ENCODE data around the gene MT1A. TPM values are rescaled to one million over a fixed set of nuclear protein-coding genes. Genes with fewer than 3 reads are reported as not detected.
A peak's percentile ranks its signal among the peaks of the same experiment; 100 is the strongest.

The MT1A gene
- polyA plus RNA-seq, 1 experiment, result not detected

- H3K27me3 ChIP-seq (ENCODE audit: control insufficient read depth, insufficient read depth, low read length), result no peaks in the 10 kb centered on the region
- peak overlapping the region; percentile 38 for H3K4me3 ChIP-seq (ENCODE audit: low read depth, low read length)
- ChIA-PET CTCF (interaction anchor here (1.1 to 7.8 kb wide), 2 partner anchors 23 to 95 kb away, joined by 3 to 100 read pairs; no protein-coding TSS in a partner anchor), POLR2A (interaction anchor here (1.0 kb wide), 1 partner anchor 18 kb away, joined by 9 read pairs; the partner anchor contains the start of gene MT1E)
- no peak for DNase-seq (ENCODE audit: low read depth)
- no peak for TF ChIP-seq CTCF (IDR thresholded peaks at IDR 0.05; ENCODE audit: insufficient read depth, low read depth, low read length)
- H3K36me3 ChIP-seq (ENCODE audit: control insufficient read depth, insufficient read depth, low read length), result no peaks in the 10 kb centered on the region
Observed at GRCh38 chr16:56607675-56608042, 30.8 kb upstream of the MT1A start.

DNA sequence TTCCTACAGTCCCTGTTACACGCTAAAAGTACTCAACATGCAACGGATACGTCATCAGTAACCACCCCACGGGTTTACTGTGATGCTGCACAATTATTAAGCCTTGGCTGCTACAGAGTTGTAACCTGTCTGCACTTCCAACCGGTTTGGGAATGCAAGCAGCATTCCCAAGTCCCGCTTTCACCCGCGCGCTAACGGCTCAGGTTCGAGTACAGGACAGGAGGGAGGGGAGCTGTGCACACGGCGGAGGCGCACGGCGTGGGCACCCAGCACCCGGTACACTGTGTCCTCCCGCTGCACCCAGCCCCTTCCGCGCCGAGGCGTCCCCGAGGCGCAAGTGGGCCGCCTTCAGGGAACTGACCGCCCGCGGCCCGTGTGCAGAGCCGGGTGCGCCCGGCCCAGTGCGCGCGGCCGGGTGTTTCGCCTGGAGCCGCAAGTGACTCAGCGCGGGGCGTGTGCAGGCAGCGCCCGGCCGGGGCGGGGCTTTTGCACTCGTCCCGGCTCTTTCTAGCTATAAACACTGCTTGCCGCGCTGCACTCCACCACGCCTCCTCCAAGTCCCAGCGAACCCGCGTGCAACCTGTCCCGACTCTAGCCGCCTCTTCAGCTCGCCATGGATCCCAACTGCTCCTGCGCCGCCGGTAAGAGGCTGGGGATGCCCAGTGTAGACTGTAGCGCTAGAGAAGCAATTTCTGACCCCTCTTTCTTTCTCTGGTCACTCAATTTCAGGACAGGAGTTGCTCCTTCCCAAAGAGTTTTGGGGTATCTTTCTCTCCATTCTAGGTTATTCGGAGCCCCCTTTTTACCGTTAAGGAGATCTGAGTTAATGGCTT is 30.2 kb upstream of the MT1A start, which contains the start of gene MT2A:
Gene MT2A (plus strand): TSS at position 542 of the 833 bp plus-strand sequence. CDS start 72 bp downstream, at position 614.
- peak; percentile 79 for DNase-seq (ENCODE audit: low read depth)
- no peak for TF ChIP-seq CTCF (IDR thresholded peaks at IDR 0.05; ENCODE audit: insufficient read depth, low read depth, low read length)
- POLR2A ChIA-PET, result interaction anchor here (0.5 to 1.1 kb wide), 5 partner anchors 10 to 159 kb away, joined by 4 to 6 read pairs (median 5); partner anchors contain the start of gene MT1E
- H3K36me3 ChIP-seq (ENCODE audit: control insufficient read depth, insufficient read depth, low read length), result no peaks in the 10 kb centered on the region
- no peaks in the 10 kb centered on the region for H3K27me3 ChIP-seq (ENCODE audit: control insufficient read depth, insufficient read depth, low read length)
- CTCF ChIA-PET, result interaction anchor here (0.9 to 1.0 kb wide), 2 partner anchors 36 to 93 kb away, joined by 4 to 5 read pairs; no protein-coding TSS in a partner anchor
- peak within 1 kb of the TSS; percentile 84 for H3K4me3 ChIP-seq (ENCODE audit: low read depth, low read length)

- 0 out of 2 replicates have a peak, but pooled peaks have one; percentile 2 for TF ChIP-seq CTCF (IDR thresholded peaks at IDR 0.05; ENCODE audit: insufficient read depth, low read depth, low read length)
- DNase-seq (ENCODE audit: low read depth), result no peak
- CTCF ChIA-PET, result interaction anchor here (0.9 to 1.9 kb wide), 5 partner anchors 20 to 93 kb away, joined by 4 to 9 read pairs (median 4); no protein-coding TSS in a partner anchor
- POLR2A ChIA-PET, result interaction anchor here (1.0 to 1.1 kb wide), 2 partner anchors 17 to 158 kb away, joined by 5 to 6 read pairs; partner anchors contain the start of gene MT1E
- no peaks in the 10 kb centered on the region for H3K36me3 ChIP-seq (ENCODE audit: control insufficient read depth, insufficient read depth, low read length)
- H3K27me3 ChIP-seq (ENCODE audit: control insufficient read depth, insufficient read depth, low read length), result no peaks in the 10 kb centered on the region
- H3K4me3 ChIP-seq (ENCODE audit: low read depth, low read length), result peak overlapping the region; percentile 84
Observed at GRCh38 chr16:56608876-56609462, 29.5 kb upstream of the MT1A start.

DNA sequence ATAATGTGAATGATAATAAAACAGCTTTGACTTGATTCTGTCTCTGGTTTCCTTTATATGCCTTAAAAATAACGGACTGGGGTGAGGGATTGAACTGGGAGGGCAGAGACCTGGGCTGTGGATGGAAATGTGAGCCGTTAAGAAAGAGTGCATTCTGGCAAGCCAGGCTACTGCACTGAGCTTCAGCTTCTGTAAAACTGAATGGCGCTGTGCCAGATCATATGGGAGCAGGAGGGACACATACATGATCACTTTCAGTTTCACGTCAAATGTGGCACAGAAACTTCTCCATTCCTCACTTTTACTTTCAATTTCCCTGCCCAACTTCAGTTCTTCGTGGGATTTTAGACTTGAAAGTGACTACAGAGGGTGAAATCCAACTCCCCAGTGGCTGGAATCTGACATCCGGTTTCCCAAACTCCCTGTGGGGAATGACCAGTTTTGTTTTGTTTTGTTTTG is 29.0 kb upstream of the MT1A start:
- POLR2A ChIA-PET, result no interaction called here
- Histone ChIP-seq H3K27me3 (ENCODE audit: control insufficient read depth, insufficient read depth, low read length) (no peaks in the 10 kb centered on the region), H3K36me3 (ENCODE audit: control insufficient read depth, insufficient read depth, low read length) (no peaks in the 10 kb centered on the region), H3K4me3 (ENCODE audit: low read depth, low read length) (peak overlapping the region; percentile 84)
- no peak for DNase-seq (ENCODE audit: low read depth)
- TF ChIP-seq CTCF (IDR thresholded peaks at IDR 0.05; ENCODE audit: insufficient read depth, low read depth, low read length), result no peak
- CTCF ChIA-PET, result interaction anchor here (0.9 to 1.9 kb wide), 4 partner anchors 19 to 92 kb away, joined by 4 to 9 read pairs (median 4); no protein-coding TSS in a partner anchor
